Endometrial microvascular endothelial cells (primary cell): ENCODE results near the gene F11R. TPM values are rescaled to one million over a fixed set of nuclear protein-coding genes. Genes with fewer than 3 reads are reported as not detected.
"Not testable (repeated sequence)": the region's sequence is repeated elsewhere in the genome, so short reads cannot be mapped to it uniquely, and the experiment has no call there.

Experiments
- in situ Hi-C: cut with HindIII; loops from 2 replicates; pipeline ENCODE4 v1.10.0; 2017; ENCODE audit warnings: low sequenced_read_pairs, low pct_unique_long_range_greater_than_20kb; ENCODE audit errors: inconsistent ontology term
- total RNA-seq: library from RNA; depleted of rRNA; stranded (reverse); fragments of >200 nt; gene quantifications from one replicate; pipeline ENCODE4 v1.2.3, GENCODE V29; 2015; ENCODE audit errors: inconsistent ontology term

Gene F11R
- total RNA-seq, 1 donor from 2014 or later: 84.0 TPM

GRCh38 chr1:160949216-160949880 is 71.6 kb downstream of the F11R start:
- in situ Hi-C loops: not testable (repeated sequence)

- in situ Hi-C loops: not testable (repeated sequence)
Observed at GRCh38 chr1:160947174-160947759, 73.7 kb downstream of the F11R start.

GRCh38 chr1:160945881-160946280 is 75.1 kb downstream of the F11R start:
- in situ Hi-C loops: not testable (repeated sequence)

Other genes with a start within 250 kb of the F11R start
- not detected for gene LY9, start 225.0 kb downstream of the F11R start, total RNA-seq
- not detected for gene CD244, start 158.3 kb downstream of the F11R start, total RNA-seq
- not detected for gene ITLN1, start 136.0 kb downstream of the F11R start, total RNA-seq
- not detected for gene ITLN2, start 66.3 kb downstream of the F11R start, total RNA-seq
- gene TSTD1, start 17.8 kb upstream of the F11R start, total RNA-seq: not detected
- gene USF1, start 24.8 kb upstream of the F11R start, total RNA-seq: 119 TPM
- not detected for gene ARHGAP30, start 48.7 kb upstream of the F11R start, total RNA-seq
- gene NECTIN4, start 68.4 kb upstream of the F11R start, total RNA-seq: not detected
- gene KLHDC9, start 77.2 kb upstream of the F11R start, total RNA-seq: 0.46 TPM
- gene PFDN2, start 96.9 kb upstream of the F11R start, total RNA-seq: 49.2 TPM
- gene NIT1, start 97.0 kb upstream of the F11R start, total RNA-seq: 31.9 TPM
- gene DEDD, start 111.5 kb upstream of the F11R start, total RNA-seq: 28.3 TPM
- gene UFC1, start 132.8 kb upstream of the F11R start, total RNA-seq: 74.1 TPM
- 11.8 TPM for gene USP21, start 138.3 kb upstream of the F11R start, total RNA-seq
- 19.2 TPM for gene PPOX, start 145.3 kb upstream of the F11R start, total RNA-seq
- 46.3 TPM for gene B4GALT3, start 156.4 kb upstream of the F11R start, total RNA-seq
- gene ADAMTS4, start 177.9 kb upstream of the F11R start, total RNA-seq: 17.7 TPM
- gene NDUFS2, start 181.2 kb upstream of the F11R start, total RNA-seq: 161 TPM
- not detected for gene FCER1G, start 194.1 kb upstream of the F11R start, total RNA-seq
- gene APOA2, start 202.5 kb upstream of the F11R start, total RNA-seq: not detected
- 24.8 TPM for gene TOMM40L, start 204.9 kb upstream of the F11R start, total RNA-seq
- gene NR1I3, start 217.1 kb upstream of the F11R start, total RNA-seq: not detected
- gene PCP4L1, start 237.6 kb upstream of the F11R start, total RNA-seq: not detected